Measurements from ENCODE around the gene FBN1.

Gene FBN1

DNA sequence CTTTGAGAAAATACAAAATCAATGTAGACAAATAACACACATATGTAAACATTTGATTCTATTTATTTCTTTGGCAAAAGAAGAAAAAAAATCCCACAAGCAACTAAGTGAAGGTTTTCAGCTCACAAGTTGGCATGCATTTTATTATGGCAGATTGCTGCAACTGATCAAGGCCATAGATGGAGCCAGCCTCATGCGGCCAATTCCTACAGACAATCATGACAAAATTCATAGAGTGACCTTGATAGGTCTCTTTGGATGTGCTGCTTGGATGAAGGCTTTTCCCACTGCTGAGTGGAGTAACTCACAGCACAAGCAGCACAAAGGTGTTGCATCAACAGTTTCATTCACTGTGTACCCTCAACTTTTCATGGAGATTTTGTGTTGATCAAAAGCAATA lies 22.1 kb downstream of the FBN1 start:
- no peak for DNase-seq (ENCODE audit: low spot score)

DNA sequence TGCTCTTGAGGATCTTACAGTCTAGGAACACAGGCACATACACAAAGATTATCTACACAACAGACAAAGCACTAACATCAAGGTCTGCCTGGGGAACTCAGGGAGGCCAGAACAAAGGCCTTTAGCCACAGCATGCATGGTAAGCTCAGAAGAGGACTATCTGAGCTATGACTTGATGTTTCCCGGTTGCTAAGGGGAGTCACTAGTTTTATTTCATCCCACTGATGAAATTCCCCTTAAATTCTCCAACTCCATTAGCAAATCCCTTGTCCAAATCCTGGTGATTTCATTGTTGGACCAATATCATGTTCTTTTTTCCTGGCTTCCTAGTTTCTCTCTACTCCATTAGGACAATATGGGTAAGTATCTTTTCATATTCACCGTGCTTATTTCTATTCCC lies 23.3 kb downstream of the FBN1 start:
- no peak for DNase-seq (ENCODE audit: low spot score)

DNA sequence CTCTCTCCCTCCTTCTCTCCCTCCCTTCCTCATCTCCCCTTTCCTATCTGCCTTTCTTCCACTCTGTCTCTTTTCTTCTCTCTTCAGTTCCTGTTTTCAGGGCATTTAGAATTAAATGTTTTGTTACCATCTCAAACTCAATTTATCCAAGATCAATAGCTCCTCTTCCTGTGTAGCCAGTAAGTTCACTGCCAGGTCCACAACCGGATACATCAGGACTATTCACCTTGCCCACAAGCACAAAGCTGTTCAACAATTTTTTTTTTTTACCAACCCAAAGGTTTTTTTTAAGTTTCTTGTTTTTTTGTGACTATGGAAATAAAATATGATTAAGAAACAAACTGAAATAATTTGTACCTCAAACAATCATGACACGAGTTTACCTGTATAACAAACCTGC lies 26.1 kb downstream of the FBN1 start:
- DNase-seq (ENCODE audit: low spot score): no peak

DNA sequence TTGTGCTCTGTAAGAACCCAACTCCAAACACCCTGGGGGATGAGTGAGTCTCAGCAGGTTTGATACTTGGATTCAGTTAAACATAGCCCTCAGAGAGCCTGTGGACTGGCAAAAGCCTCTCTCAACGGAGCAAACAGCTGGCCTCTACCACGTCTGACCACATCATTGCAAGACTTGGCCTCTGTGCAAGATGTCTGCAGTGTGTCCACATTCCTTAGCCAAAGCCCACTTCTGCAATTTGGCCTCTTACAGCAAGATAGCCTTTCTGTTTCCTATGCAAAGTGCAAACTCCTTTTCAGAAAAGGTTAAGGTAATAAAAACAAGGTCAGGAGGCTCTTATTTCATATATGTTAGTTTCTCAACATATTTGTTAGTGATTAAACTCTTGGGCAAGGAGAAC lies 27.9 kb downstream of the FBN1 start:
- DNase-seq (ENCODE audit: low spot score): no peak

DNA sequence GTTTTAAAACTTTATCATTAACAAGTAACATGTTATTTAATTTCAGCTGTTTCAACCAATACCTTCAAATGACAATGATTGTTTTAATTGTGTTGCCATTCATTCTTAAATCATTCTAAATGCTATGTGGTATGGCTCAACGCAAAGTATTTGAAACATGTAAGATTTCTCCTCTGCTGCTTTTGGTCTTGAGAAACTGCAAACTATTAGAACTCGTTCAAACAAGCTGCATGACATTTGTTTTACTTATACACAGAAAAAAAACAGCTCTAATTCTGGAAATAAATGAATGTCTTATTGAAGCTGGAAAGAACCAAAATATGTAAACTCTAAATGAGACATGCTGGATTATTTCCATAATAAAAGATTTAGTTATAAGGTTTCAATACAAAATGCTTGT lies 29.3 kb downstream of the FBN1 start:
- no peak for DNase-seq (ENCODE audit: low spot score)

DNA sequence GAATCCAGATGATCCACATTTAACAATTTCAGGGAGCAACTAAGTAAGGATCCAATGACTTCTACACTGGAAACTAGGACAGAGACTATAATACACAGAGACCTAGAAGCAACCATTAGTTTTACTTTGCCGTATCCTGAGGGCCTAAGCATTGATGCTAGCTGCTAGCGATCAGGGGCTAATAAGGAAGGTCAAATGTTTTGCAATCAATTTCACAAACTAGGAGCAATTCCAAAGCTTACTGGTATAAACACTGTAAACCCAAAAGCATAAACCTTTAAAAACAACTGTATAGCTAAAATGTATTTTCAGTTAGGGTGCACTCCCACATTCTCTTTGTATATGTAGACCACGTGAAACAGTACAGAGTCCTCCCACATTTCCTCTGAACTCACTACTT lies 31.5 kb downstream of the FBN1 start:
- no peak for DNase-seq (ENCODE audit: low spot score)

DNA sequence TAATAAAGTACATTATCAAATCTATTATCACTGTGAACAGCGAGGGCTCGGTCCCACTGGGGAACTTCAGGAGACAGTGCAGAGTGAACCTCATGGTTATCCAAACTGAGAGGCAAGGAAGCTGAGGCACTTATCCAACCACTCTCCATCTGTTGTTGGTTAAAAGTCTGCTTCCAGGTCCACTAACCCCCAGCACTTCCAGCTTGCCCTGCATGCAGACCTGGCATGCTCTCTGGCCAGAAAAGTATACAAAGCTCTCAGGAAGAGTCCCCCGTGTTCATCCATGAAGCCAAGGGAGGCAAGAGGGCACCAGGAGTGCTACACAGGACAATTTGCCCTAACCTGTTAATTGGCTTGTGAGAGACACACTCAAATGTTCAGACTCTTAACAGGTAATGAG lies 36.0 kb downstream of the FBN1 start:
- no peak for DNase-seq (ENCODE audit: low spot score)

DNA sequence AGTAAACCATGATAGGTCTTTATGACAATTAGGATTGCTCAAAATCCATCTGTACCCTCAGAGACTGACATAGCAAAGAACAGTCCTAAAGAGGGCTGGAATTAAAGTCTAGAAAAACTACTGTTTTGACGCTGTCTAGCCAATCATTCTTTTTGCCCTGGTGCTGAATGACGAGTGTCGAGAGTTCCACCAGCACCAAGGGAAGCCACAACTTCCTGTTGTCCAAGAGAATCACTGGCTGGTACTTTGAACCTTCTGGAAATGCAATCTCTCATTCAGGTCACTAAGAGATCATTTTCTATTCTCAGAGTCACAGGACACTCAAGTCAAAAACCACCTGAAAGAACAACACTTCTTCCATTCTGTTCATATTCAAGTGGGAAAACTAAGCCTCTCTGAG lies 37.7 kb downstream of the FBN1 start:
- DNase-seq (ENCODE audit: low spot score): no peak

DNA sequence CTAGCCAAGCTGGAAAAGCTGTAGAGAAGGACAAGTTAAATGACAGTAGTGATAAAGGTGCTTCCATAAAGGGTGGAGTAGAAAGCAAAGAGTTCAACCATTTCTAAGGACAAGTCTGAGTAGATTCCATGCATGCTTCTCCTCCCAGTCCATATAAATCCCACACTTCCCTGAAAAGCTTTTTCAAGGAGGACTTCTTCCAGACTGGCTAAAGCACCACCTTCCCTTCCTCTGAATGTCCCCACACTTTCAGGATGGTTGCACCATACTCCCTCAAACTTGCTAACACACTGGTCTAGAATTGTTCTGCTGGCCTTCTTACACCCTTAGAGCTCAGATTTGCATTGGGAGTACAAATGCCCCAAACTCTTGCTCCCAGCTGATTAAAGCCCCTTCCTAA lies 40.9 kb downstream of the FBN1 start:
- no peak for DNase-seq (ENCODE audit: low spot score)

DNA sequence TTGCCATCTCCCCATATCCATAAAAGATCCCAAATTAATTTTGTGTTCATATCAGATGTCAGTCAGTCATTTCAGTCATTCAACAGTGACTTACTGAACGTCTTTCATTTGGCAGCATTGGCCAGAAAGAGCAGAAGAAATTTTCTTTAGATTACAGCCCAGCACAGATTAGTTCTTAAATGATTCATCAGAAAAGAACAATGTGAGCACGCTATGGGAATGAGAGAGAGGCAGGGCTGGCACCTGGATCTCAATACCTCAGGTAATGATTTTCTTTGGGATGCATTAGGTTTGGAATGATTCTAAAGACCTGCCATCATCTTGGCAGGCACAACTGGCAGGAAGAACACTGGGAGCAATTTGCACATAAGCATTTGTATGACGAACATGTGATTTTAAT lies 41.6 kb downstream of the FBN1 start:
- DNase-seq (ENCODE audit: low spot score): no peak

DNA sequence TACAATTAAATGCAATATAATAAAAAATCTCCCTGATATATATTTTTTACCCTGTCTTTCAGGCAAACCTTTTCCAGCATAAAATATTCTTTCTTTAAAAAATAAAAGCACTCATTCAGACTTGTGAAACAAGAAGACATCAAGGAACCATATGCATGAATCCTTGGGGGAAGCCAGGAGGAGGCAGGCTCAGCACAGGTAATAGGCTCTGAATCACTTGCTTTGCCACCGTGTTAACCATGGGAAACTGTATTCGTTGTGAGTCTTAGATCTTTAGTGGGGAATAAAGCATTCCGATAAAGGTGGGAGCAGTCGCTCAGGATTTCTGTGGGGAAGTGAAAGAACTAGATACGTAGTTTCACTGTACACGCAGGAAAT lies 42.4 kb downstream of the FBN1 start:
- no peak for DNase-seq (ENCODE audit: low spot score)

DNA sequence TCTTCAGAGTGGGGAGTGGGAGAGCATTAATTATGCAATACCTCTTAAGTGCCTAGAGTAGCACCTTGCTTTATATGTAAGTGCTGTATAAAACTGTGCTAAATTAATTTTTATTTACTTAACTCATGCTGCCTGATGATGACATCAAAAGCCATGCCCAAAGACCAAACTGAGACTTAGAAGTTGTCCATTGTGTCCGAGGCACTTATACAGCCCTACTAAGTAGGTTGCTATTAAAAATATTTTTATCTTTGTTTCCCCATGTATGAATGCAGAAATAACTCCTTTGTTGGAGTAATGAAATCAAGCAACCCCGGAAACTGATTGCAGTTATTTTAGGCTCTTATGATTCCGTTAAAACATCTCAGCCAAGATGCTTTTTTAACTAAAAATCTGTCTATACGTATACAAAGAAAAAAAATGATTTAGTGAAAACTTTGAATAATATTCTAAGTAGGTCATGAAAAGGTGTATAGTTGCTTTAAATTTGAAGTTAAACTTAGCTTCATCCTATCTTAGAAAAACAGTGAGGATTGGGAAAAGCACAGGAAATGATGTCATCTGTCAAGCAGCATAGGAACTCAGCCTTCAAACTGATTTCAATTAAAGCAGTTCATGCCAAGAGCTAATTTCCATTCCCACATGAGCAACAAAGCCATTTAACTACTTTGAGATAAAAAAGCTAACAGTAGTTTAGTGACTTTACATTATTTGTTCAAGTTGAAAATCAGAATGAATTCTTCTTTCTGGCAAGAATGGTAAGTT lies 43.0 kb downstream of the FBN1 start:
- DNase-seq (ENCODE audit: low spot score): peak; percentile 54

DNA sequence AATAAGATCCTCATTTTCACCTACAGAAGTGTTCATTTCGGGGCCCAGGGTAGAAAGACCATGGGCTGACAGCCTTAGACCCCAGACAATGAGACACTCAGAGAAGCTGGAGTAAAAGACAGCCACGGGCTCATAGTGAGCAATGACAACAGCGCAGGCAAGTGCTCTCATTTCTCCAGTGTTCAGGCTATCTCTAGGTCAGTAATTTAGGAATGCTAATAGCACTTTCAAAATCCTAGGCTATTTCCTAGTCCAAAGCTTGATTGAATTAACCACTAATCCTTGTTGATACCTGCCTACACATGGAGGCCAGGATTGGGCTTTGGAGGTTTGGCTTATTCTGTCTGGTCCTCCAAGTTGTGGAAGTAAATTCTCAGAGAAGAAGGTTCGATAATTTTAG lies 44.4 kb downstream of the FBN1 start:
- no peak for DNase-seq (ENCODE audit: low spot score)

DNA sequence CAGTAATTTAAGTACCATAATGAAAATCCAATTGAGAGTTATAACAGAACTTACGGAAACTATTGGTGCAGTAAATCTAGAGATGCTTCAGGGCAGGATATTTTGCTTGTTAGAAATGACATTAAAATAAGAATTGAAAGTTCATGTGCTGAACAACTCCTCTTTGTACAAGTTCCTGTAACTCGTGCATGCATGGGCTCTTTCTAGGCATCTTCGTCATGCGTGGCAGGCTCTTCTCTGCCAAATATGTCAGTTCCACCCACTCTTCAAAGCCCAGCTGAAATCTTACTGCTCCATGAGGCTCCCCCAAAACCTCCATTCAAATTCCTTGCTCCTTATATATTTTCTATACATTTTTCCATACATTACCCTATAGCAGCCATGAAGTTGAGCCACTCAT lies 48.7 kb downstream of the FBN1 start:
- DNase-seq (ENCODE audit: low spot score): no peak

DNA sequence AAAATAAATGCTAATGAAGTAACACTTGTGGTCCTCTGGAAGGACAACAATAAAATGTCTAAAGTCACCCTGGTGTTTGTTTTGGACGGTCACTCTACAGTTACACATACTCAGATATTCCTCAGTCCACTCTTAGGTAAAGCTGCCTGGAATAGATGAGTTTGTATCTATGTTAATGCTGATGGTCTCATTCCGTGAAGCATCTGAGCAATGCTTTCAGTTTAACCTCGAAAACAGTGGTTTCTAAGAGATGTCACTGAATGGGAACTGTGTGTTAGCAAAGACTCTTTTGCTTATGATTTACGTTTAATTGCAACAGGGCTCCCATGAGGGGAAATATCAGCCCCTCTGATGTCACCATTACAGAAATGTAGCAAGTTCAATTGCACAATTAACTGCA lies 49.1 kb downstream of the FBN1 start:
- DNase-seq (ENCODE audit: low spot score): no peak

DNA sequence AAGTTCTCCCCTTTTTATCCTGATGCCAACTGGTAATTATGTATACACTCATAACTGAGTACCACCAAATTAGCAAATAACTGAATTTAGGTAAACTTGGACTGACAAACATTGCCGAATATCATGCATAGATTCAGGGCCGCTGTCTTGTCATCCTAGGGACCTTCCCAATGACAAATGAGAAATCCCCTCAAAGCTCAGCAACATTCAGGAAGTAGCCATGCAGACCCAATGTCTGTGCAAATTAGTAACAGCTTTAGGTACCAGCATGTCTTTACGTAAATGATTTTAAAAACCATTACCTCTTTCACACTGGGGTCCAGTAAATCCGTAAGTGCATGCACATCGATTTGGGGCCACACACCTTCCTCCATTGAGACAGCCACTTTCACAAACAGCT lies 49.5 kb downstream of the FBN1 start:
- no peak for DNase-seq (ENCODE audit: low spot score)

DNA sequence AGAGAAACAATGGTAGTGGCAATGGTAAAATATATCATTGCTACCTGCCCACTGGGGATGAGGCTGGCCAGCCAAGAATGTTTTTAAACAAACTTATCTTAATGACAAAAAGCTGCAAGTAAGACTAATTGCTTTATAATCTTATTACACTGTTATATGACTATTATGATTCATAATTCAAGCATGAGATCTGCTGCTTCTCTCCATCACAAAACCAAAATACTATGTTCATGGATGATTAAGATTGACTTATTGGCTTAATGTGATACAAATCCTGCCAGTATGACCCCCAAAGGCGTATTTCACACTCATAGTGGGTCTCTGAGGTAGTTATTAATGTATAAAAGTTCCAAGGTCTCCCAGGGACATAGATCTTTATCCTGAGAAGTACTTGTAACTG lies 52.6 kb downstream of the FBN1 start:
- no peak for DNase-seq (ENCODE audit: low spot score)

DNA sequence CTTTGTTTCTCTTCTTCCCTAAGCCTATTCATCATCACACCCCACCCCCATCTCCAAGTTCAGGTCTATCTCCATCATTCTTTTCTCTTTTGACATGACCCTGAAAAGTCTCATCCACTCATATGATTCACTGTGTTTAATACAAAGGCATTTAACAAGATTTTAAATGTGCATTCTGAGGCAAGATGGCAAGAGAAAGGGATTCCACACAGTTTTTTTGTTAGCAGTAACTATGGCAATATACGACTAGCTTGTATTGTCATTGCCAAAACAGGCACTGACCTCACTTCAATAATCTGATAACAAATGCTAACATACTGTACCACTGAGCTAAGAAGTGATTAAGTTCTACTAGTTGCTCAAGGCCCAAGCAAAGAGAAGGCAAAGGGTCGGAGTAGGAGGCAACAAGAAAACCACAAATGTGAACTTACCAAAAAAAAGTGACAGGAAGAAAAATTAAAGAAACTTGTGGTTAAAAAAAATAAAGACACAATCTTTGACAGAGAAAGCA lies 53.2 kb downstream of the FBN1 start:
- no peak for DNase-seq (ENCODE audit: low spot score)

DNA sequence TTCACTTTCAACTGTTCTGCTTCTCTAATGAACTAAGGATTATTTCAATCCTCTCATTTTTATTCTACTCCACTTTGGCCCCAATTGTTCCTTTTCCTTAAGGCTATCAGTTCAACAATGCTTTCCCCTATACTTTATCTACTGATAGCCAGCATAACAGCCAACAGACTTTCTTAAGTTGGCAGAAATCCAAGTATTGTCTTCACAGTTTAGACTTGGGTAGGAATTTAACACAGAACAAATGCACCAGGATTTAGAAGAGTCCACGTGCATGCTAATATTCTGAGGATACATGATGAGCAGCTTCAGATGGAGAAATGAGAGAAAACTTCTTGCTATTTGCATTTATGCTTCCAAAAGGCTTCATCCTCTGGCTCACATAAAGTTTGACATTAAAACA lies 54.8 kb downstream of the FBN1 start:
- no peak for DNase-seq (ENCODE audit: low spot score)

DNA sequence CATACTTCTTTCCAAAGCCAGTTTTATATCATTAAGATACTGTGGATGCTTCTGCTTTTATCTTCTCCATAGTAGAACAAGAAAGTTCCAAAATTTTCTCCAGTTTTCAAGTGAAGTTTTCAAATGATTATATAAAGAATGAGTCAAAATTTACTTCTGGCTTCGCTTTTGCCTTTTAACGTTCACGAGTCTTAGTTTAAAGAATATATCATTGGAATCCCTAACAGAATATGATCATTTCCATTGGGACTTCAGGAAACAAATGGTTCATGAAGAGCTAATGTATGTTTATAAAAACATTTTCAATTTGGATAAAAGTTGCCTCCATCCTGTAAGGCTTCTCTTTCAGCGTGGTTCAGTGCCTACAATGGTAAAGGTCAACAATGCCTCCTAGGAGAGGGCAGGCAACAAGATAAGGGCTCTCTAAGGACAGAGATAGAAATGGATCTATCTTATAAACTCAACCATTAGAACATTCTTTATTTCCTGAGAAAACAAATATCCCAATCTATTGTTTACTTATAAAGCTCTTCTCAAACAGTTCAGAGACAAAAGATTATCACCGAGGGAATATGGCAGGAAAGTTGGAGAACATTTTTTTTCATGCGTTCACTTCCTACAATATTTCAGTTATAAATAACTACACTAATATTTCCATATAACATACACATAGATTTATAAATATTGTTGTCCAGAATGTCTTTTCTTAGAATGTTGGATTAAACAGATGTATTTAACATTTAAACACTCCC lies 60.5 kb downstream of the FBN1 start:
- no peak for DNase-seq (ENCODE audit: low spot score)

DNA sequence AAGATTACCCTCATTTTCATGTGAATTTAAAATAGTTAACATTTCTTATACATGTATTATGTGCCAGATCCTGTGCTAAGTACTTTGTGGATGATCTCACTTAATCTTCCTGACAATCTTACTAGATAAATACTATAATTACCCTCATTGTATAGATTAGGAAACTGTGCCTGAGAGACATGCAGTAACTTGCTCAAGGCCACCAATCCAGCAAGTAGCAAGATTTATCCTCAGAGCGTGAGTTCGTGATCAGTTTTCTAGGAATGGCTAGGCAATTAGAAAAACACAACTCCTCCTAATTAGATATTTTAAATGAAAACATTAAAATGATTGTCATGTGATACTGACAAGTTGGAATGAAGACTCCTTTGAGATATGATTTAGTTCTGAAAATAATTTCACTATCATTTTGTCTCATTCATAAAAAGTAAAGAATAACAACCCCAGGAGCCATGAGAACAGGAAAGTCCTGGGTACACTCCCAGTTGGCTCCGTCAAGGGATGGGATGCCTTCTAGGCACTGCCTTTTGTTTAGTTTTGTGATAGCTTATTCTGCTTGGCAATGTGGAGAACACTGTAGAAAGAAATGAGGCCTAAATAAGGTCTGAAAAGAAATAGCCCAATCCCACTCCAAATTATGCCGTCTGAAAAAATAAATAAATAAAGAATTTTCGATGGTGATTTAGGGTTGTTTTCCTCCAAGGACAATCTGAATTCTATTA lies 61.3 kb downstream of the FBN1 start:
- DNase-seq (ENCODE audit: low spot score): no peak

DNA sequence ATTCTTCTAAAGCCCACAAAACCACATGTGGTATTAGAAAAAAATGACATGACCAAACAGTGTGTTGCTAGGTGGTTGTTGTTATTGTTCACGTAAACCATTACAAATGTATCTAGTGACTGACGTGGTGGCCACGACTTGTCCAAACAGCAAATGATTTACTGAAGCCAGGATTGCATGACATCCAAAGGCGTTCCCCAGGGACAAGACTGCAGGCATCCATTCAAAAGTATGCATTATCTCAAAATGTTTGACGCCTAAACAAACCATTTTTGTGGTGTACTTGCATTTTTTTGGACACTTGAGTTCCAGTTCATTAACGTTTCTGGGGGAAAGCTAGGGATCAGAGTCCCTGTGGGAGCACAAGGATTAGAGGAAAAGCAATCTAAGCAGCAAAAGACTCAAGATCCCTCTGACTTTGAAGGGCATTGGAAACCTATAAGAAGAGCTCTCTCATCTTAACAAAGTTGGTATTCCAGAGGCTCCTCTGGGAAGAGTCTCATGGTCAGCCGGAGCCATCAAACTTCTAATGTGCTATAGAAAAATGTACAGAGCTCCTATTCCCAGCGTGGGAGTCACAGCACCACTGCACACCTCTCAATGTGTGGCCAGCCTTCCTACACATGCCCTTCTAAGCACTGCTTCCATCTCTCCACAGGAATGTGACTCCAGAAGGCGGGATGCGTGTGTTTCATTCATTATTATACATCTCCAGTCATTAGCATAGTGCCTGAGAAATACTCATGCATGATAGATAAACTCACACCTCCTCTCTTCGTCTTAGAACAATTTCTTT lies 62.9 kb downstream of the FBN1 start:
- DNase-seq (ENCODE audit: low spot score): no peak
